GM10248 (cell line): ENCODE results near the gene SEC24C.
"Not testable (repeated sequence)": the region's sequence is repeated elsewhere in the genome, so short reads cannot be mapped to it uniquely, and the experiment has no call there.

Experiments used
- CTCF ChIA-PET: fragments of 300-600 bp; sonication (Branson Sonifier 250); formaldehyde crosslinking; extraction: SDS; loops from one replicate; lab custom pipeline; 2021; ENCODE audit warnings: antibody characterized with exemption; lab: Yijun Ruan, JAX
- POLR2A ChIA-PET: fragments of 350-650 bp; sonication (Branson Sonifier 250); formaldehyde crosslinking; extraction: SDS; loops from one replicate; lab custom pipeline; 2020; ENCODE audit warnings: antibody characterized with exemption; lab: Yijun Ruan, JAX
- DNase-seq: peaks from one replicate; pipeline ENCODE4 v3.0.0; 2012; ENCODE audit errors: extremely low spot score
- CTCF ChIP-seq: IDR thresholded peaks from 2 replicates; pipeline ENCODE4 v1.5.1; 2012; ENCODE audit warnings: mild to moderate bottlenecking, low read depth; ENCODE audit errors: extremely low read depth, missing control alignments, control extremely low read depth

Gene SEC24C

GRCh38 chr10:73716251-73716650, 27.9 kb upstream of the SEC24C start:
- no peak for DNase-seq
- TF ChIP-seq CTCF: no peak
- ChIA-PET CTCF (interaction anchor here (2.0 kb wide), 1 partner anchor 72 kb away, joined by 8 read pairs; no protein-coding TSS in a partner anchor), POLR2A (no interaction called here)

GRCh38 chr10:73717556-73717955, 26.6 kb upstream of the SEC24C start:
- no peak for TF ChIP-seq CTCF
- DNase-seq: peak; percentile 31
- POLR2A ChIA-PET: interaction anchor here (0.6 to 1.4 kb wide), 2 partner anchors 13 to 306 kb away, joined by 4 read pairs; no protein-coding TSS in a partner anchor
- CTCF ChIA-PET: interaction anchor here (1.0 to 2.0 kb wide), 4 partner anchors 9 to 74 kb away, joined by 3 to 8 read pairs (median 4); no protein-coding TSS in a partner anchor

- CTCF ChIA-PET: interaction anchor here (1.9 kb wide), 1 partner anchor 10 kb away, joined by 5 read pairs; no protein-coding TSS in a partner anchor
- POLR2A ChIA-PET, DNase-seq: not testable (repeated sequence)
Measured at GRCh38 chr10:73720561-73720960, 23.6 kb upstream of the SEC24C start.

GRCh38 chr10:73723516-73723915, 20.7 kb upstream of the SEC24C start:
- ChIA-PET CTCF (no interaction called here), POLR2A (no interaction called here)
- no peak for DNase-seq
- no peak for TF ChIP-seq CTCF

GRCh38 chr10:73729781-73730152, 14.4 kb upstream of the SEC24C start:
- DNase-seq: not testable (repeated sequence)
- ChIA-PET CTCF (interaction anchor here (2.6 kb wide), 1 partner anchor 13 kb away, joined by 16 read pairs; the partner anchor contains the start of gene SEC24C), POLR2A (interaction anchor here (0.6 to 1.4 kb wide), 2 partner anchors 12 to 43 kb away, joined by 3 to 4 read pairs; no protein-coding TSS in a partner anchor)

- no peak for TF ChIP-seq CTCF
- CTCF ChIA-PET: interaction anchor here (1.0 to 2.6 kb wide), 5 partner anchors 8 to 149 kb away, joined by 3 to 16 read pairs (median 3); partner anchors contain the start of gene SEC24C
- POLR2A ChIA-PET: interaction anchor here (0.6 to 1.4 kb wide), 3 partner anchors 11 to 42 kb away, joined by 3 to 4 read pairs (median 3); no protein-coding TSS in a partner anchor
- DNase-seq: peak; percentile 82
Measured at GRCh38 chr10:73730153-73730906, 13.8 kb upstream of the SEC24C start.

- POLR2A ChIA-PET: interaction anchor here (1.1 kb wide), 1 partner anchor 13 kb away, joined by 3 read pairs; the partner anchor contains the start of gene SEC24C
- CTCF ChIA-PET: interaction anchor here (1.0 to 2.6 kb wide), 6 partner anchors 10 to 147 kb away, joined by 3 to 16 read pairs (median 3); partner anchors contain the start of gene SEC24C
- TF ChIP-seq CTCF: no peak
- DNase-seq: no peak
Measured at GRCh38 chr10:73731588-73732375, 12.4 kb upstream of the SEC24C start.
